HCT116 (cell line): ENCODE measurements around the gene HAND1. TPM values are rescaled to one million over a fixed set of nuclear protein-coding genes. Genes with fewer than 3 reads are reported as not detected.

Source experiments
- ATAC-seq: fragments of 200-7000 bp; cut with Tn5 transposase; 2 replicates; pipeline ENCODE4 v1.9.1; 2020; ENCODE audit warnings: mild to moderate bottlenecking, moderate library complexity
- BruUV-seq: library from RNA; stranded (reverse); fragments of 400-500 nt; replicated peaks from 2 replicates; lab custom pipeline; 2021; lab: Mats Ljungman, UMichigan
- CTCF ChIA-PET: fragments of 300-600 bp; sonication (Branson Sonifier 250); formaldehyde crosslinking; loops from one replicate; lab custom pipeline; 2021; ENCODE audit warnings: antibody characterized with exemption; lab: Charles Lee
- POLR2A ChIA-PET: fragments of 300-600, 350-600 bp; sonication (Branson Sonifier 250); formaldehyde crosslinking; loops from one replicate; lab custom pipeline; 2021; ENCODE audit warnings: antibody characterized with exemption; lab: Charles Lee
- RAD21 ChIA-PET, 2 experiments: fragments of 300-600 bp; sonication (Branson Sonifier 250); formaldehyde crosslinking; loops; one replicate each; lab custom pipeline; 2023; ENCODE audit warnings: low total read pairs in 2 of 2; ENCODE audit not compliant: uncharacterized antibody in 2 of 2, unreplicated experiment in 2 of 2, low non-redundant PET in 1 of 2; lab: Charles Lee
- DNase-seq: peaks from one replicate; pipeline ENCODE4 v3.0.0-alpha.2; 2010; ENCODE audit warnings: low read depth, low spot score
- H2AFZ ChIP-seq: fragments of 200-600 bp; shearing (Covaris generic), sonication (generic); 2 replicates; pipeline ENCODE4 v1.6.1; 2017; ENCODE audit warnings: low read depth, mixed run types, mixed read lengths, antibody characterized with exemption, low read length; ENCODE audit not compliant: poor library complexity, severe bottlenecking
- H3K27ac ChIP-seq: 2 replicates; pipeline ENCODE4 v1.5.1; 2012; ENCODE audit warnings: low read depth, low read length
- H3K27me3 ChIP-seq: fragments of 200-600 bp; sonication (generic); 2 replicates; pipeline ENCODE4 v1.6.1; 2016; ENCODE audit warnings: mixed run types, low read length, mixed read lengths; ENCODE audit not compliant: insufficient read depth
- H3K36me3 ChIP-seq, 2 experiments: fragments of 200-500 bp in 1 of 2; fragments of 200-600 bp in 1 of 2; sonication (Bioruptor generic) in 1 of 2; sonication (generic) in 1 of 2; 2 replicates each; pipeline versions ENCODE4 v1.5.1 to v1.6.1; 2014 to 2016; ENCODE audit warnings: low read length in 2 of 2, inconsistent platforms in 1 of 2, mixed read lengths in 1 of 2, mixed run types in 1 of 2; ENCODE audit not compliant: insufficient read depth in 2 of 2, control insufficient read depth in 1 of 2
- H3K4me1 ChIP-seq, 2 experiments: fragments of 200-600 bp in 1 of 2; sonication (generic) in 1 of 2; 2 replicates each; pipeline versions ENCODE4 v1.5.1 to v1.6.1; 2012 to 2017; ENCODE audit warnings: low read length in 2 of 2, inconsistent platforms in 1 of 2, mild to moderate bottlenecking in 1 of 2, mixed read lengths in 1 of 2, mixed run types in 1 of 2, moderate library complexity in 1 of 2; ENCODE audit not compliant: insufficient read depth in 2 of 2, control insufficient read depth in 1 of 2
- H3K4me2 ChIP-seq: fragments of 200-600 bp; sonication (generic); 2 replicates; pipeline ENCODE4 v1.6.1; 2017; ENCODE audit warnings: mixed run types, low read length, mixed read lengths
- H3K4me3 ChIP-seq, 2 experiments: fragments of 200-600 bp in 1 of 2; sonication (generic) in 1 of 2; replicated peaks in 1 of 2; 2 replicates each; pipeline ENCODE4 v1.5.1; 2011 to 2016; ENCODE audit warnings: low read length in 2 of 2, control low read depth in 1 of 2, low read depth in 1 of 2, mild to moderate bottlenecking in 1 of 2, mixed read lengths in 1 of 2, mixed run types in 1 of 2
- H3K79me2 ChIP-seq: fragments of 200-600 bp; sonication (generic); 2 replicates; pipeline ENCODE4 v1.6.1; 2017; ENCODE audit warnings: mild to moderate bottlenecking, mixed run types, low read length, moderate library complexity, mixed read lengths; ENCODE audit not compliant: insufficient read depth
- H3K9ac ChIP-seq: fragments of 200-600 bp; sonication (generic); 2 replicates; pipeline ENCODE4 v1.6.1; 2016; ENCODE audit warnings: low read length, mixed read lengths
- H3K9me2 ChIP-seq: fragments of 200-600 bp; sonication (generic), shearing (Covaris generic); 2 replicates; pipeline ENCODE4 v1.6.1; 2017; ENCODE audit warnings: mixed run types, mild to moderate bottlenecking, moderate library complexity; ENCODE audit not compliant: insufficient read depth
- H3K9me3 ChIP-seq, 2 experiments: fragments of 200-500 bp in 1 of 2; fragments of 200-600 bp in 1 of 2; sonication (Bioruptor generic) in 1 of 2; sonication (generic) in 1 of 2; 2 replicates each; pipeline ENCODE4 v1.6.1; 2014 to 2017; ENCODE audit warnings: low read length in 2 of 2, mixed read lengths in 2 of 2, inconsistent platforms in 1 of 2, low read depth in 1 of 2, mild to moderate bottlenecking in 1 of 2, mixed run types in 1 of 2, moderate library complexity in 1 of 2; ENCODE audit not compliant: control insufficient read depth in 1 of 2, insufficient read depth in 1 of 2
- H4K20me1 ChIP-seq: fragments of 200-600 bp; sonication (generic), shearing (Covaris generic); 2 replicates; pipeline ENCODE4 v1.6.1; 2017; ENCODE audit warnings: mixed run types, mild to moderate bottlenecking, moderate library complexity; ENCODE audit not compliant: insufficient read depth
- CBX3 ChIP-seq: IDR thresholded peaks from 2 replicates; pipeline ENCODE4 v1.6.1; 2012; ENCODE audit warnings: low read depth
- CEBPB ChIP-seq: IDR thresholded peaks from 2 replicates; pipeline ENCODE4 v1.6.1; 2012; ENCODE audit warnings: low read depth
- FOSL1 ChIP-seq: IDR thresholded peaks from 2 replicates; pipeline ENCODE4 v1.6.1; 2012; ENCODE audit warnings: low read depth
- JUND ChIP-seq: IDR thresholded peaks from 2 replicates; pipeline ENCODE4 v1.6.1; 2012
- RAD21 ChIP-seq: IDR thresholded peaks from 2 replicates; pipeline ENCODE4 v1.6.1; 2012; ENCODE audit warnings: low read depth, mild to moderate bottlenecking
- SP1 ChIP-seq: IDR thresholded peaks from 2 replicates; pipeline ENCODE4 v1.6.1; 2012; ENCODE audit warnings: low read depth
- TCF7L2 ChIP-seq: IDR thresholded peaks from 2 replicates; pipeline ENCODE4 v1.7.0; 2011; ENCODE audit warnings: borderline replicate concordance, inconsistent platforms; ENCODE audit not compliant: insufficient read depth, insufficient read length; ENCODE audit errors: extremely low read depth
- intact Hi-C: fragments of 100-400 bp; cut with micrococcal nuclease; formaldehyde crosslinking; loops from 2 replicates; pipeline ENCODE4 v1.10.0; 2022
- total RNA-seq: library from RNA; stranded (reverse); gene quantifications from one replicate; pipeline ENCODE4 v1.2.1, GENCODE V29; 2021; ENCODE audit not compliant: unreplicated experiment

Gene HAND1
- total RNA-seq, 1 experiment from 2014 or later = not detected

GRCh38 chr5:154466147-154466546 is 11.9 kb downstream of the HAND1 start:
- no peaks in the 10 kb centered on the region for H4K20me1 ChIP-seq
- TF ChIP-seq RAD21 (no peak), CEBPB (no peak), JUND (no peak), CBX3 (no peak)
- DNase-seq (no peak), ATAC-seq (no peak)
- no peak overlapping the region for H3K4me3 ChIP-seq
- ChIA-PET POLR2A (no interaction called here), CTCF (interaction anchor here (0.8 to 2.8 kb wide), 5 partner anchors 13 to 394 kb away, joined by 4 to 11 read pairs (median 5); no protein-coding TSS in a partner anchor), RAD21 (interaction anchor here in 1 of 2 experiments (0.8 kb wide), 1 partner anchor 166 kb away, joined by 5 read pairs; no protein-coding TSS in a partner anchor)
- H3K9me2 ChIP-seq = no peaks in the 10 kb centered on the region
- H2AFZ ChIP-seq = no peak overlapping the region
- intact Hi-C loops = loop anchor here (2.0 kb wide), 1 partner anchor 393 kb away; no protein-coding TSS in a partner anchor
- no peaks in the 10 kb centered on the region for H3K27me3 ChIP-seq
- H3K9me3 ChIP-seq = no peaks in the 10 kb centered on the region
- H3K27ac ChIP-seq = no peak overlapping the region
- H3K4me1 ChIP-seq = peaks cover 4 to 5% of the 10 kb centered on the region in 2 experiments; a peak in 3 of 4 replicates
- no peaks in the 10 kb centered on the region for H3K36me3 ChIP-seq
- no peaks in the 10 kb centered on the region for H3K79me2 ChIP-seq
- H3K4me2 ChIP-seq = no peak overlapping the region
- no TSS peak for BruUV-seq
- no peak overlapping the region for H3K9ac ChIP-seq

- Histone ChIP-seq H3K79me2 (no peaks in the 10 kb centered on the region), H3K4me2 (peak overlapping the region; percentile 26; the same call in 1 of the 2 replicates), H3K27ac (no peak overlapping the region), H3K9ac (no peak overlapping the region), H3K27me3 (no peaks in the 10 kb centered on the region), H3K36me3 (no peaks in the 10 kb centered on the region), H3K9me3 (no peaks in the 10 kb centered on the region), H3K4me3 (no peak overlapping the region), H4K20me1 (no peaks in the 10 kb centered on the region), H2AFZ (no peak overlapping the region), H3K9me2 (no peaks in the 10 kb centered on the region), H3K4me1 (peaks cover 4 to 5% of the 10 kb centered on the region in 2 experiments; a peak in 3 of 4 replicates)
- ATAC-seq (no peak), DNase-seq (peak; percentile 23)
- RAD21 ChIA-PET = no interaction called here
- no TSS peak for BruUV-seq
- POLR2A ChIA-PET = no interaction called here
- intact Hi-C loops = no loop called here
- CTCF ChIA-PET = interaction anchor here (1.2 kb wide), 1 partner anchor 56 kb away, joined by 3 read pairs; no protein-coding TSS in a partner anchor
- TF ChIP-seq TCF7L2 (no peak), SP1 (peak; percentile 31), FOSL1 (peak; percentile 72), JUND (peak; percentile 49), CEBPB (peak; percentile 97)
These were observed 12.9 kb downstream of the HAND1 start for GRCh38 chr5:154465169-154465568.
